Fibroblast of lung (primary cell): ENCODE results near the gene MPRIP.

Source experiments
- CTCF ChIP-seq, 2 donors: IDR thresholded peaks in 1 of 2; conservative IDR thresholded peaks in 1 of 2; 1 replicate in 1 of 2; 2 replicates in 1 of 2; pipeline ENCODE4 v1.5.1; 2011 to 2012; ENCODE audit warnings: low read length in 2 of 2, control low read depth in 1 of 2, inconsistent platforms in 1 of 2, low read depth in 1 of 2, mild to moderate bottlenecking in 1 of 2
- EZH2 ChIP-seq: IDR thresholded peaks from 2 replicates; pipeline ENCODE4 v1.5.1; 2012; ENCODE audit warnings: low read length, control low read depth, mild to moderate bottlenecking; ENCODE audit errors: missing control alignments

GRCh38 chr17:17034026-17034425, 8.2 kb upstream of the MPRIP start:
- TF ChIP-seq CTCF (conservative IDR thresholded peaks at IDR 0.05 in 1 of 2, IDR thresholded peaks at IDR 0.05 in 1 of 2; ENCODE audit: low read depth in 1 of 2, low read length in 2 of 2) (no peak), EZH2 (no peak)
